Measurements from ENCODE around the gene GRB7.
"Not testable (repeated sequence)": the region's sequence is repeated elsewhere in the genome, so short reads cannot be mapped to it uniquely, and the experiment has no call there.

Gene GRB7

DNA sequence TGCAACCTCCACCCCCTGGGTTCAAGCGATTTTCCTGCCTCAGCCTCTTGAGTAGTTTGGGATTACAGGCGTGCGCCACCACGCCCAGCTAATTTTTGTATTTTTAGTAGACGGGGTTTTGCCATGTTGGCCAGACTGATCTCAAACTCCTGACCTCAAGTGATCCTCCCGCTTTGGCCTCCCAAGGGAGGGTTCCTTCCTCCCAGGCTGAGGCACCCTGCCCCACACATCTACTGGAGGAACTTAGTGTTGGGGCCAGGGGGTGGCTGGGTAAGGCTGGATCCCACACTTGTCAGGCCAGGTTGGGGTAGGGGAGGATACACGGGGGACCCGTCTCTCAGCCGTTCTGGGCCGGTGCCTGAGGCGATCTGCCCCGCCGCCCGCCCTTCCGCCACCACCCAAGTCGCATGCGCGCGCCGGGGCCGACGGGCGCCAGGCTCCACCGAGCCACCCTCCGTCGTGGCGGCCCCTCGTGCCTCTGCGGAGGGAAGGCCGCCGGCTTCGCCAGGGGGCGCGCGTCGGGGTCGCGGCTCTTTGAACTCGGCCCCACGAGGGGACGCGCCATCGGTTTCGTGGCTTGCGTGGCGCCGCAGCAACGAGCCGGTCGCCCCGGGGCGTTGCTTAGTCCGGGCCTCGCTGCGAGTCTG lies 15.9 kb downstream of the GRB7 start:
- peak; percentile 42 to 50 for DNase-seq

DNA sequence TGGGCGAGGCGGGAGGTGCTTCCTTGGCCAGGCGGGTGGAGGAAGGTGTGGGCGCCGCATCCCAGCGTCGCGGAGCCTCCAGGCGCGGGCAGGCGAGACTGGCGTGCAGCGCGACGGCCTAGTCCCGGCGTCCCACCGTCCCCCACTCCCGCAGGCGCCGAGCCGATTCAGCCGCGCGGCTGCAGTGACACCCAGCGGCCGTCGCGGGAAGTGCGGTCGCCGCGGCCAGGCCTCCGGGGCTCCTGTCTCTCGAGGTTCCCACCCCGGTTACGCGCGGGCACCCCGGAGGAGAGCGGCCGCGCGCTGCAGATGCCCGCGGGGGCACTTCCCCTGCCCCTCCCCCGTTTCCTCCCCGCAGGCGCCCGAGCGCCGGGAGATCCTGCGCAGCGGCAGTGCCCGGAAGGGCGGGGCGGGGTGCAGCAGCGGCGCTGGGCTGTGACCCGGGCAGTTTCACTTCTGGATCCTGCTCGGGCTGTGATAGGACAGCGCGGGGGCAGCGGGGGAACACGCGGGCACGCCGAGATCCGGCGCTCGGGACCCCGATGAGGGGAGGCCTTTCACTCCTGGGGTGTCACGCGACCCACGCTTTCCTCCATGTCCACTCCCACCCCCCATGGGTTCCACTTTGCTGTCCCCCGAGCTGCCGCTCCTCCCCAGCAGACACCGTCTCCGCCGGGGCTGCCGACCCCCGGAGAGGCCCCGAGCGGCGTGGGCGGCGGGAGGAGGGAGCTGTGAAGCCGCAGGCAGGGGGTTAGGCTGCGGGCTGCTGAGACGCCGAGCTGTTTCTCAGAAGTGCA lies 16.6 kb downstream of the GRB7 start:
- DNase-seq, result peak; percentile 92

DNA sequence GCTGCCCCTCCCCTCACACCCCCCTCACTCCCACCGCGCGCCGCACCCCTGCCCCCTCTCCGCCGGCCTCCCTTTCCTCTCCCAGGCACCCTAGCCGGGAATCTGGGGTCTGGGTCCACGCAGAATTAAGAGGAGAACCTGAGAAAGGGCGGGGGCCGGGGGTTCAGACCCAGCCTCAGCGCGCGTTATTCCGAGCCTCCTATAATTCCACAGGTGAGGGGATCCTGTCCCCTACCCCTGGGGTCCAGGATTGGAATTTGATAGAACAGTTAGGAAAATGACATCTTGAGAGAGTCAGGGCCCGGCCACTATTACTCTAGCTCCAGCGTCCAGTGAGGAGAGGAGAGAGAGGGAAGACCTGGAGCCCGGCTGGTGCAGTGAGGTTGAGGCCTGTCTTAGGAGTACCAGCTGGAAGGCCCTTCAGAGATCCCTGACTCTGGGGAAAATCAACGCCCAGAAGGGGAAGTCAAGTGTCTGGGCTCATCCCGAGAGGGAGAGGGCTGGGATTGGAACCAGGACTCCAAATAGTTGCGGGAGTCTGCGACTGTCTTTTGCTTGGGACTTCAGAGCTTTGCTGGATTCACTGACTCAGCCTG lies 17.3 kb downstream of the GRB7 start:
- DNase-seq, result no peak

DNA sequence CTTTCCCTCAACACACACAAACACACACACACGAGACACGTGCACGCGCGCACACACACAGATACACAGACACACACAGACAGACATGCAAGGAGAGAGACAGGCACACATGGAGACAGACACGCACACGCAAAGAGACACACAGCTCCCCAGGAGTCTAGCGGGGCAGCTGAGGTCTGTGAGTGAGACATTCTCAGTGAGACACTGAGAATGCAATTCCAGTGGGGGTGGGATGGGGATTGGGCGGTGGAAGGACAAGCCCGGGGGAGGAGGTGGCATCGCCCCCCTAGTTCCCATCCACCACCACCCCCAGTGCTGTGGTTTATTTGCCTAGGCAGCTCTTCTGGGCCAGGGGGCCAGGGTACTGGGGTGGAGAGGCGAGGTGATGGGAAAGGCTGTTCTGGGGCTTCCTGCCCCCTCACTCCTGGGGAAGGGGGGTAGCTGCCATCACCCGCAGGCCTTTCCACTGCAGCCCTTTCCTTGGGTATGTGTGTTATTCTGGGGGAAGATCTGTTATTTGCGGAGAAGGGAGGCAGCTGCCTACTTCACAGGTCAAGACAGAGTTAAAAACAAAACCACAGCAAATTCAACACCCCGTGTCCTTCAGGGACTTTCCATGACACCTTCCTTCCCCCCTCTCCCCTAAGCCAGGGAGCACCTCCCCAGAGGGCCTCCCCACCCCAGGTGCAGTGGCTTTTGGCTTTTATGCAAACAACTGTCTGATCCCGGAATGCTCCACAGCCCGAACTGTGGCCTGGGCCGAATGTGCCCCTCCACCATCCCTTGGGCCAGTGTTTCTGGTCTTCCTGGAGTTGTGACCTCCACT lies 18.0 kb downstream of the GRB7 start:
- peak in 1 of 2 experiments; percentile 4 for DNase-seq

DNA sequence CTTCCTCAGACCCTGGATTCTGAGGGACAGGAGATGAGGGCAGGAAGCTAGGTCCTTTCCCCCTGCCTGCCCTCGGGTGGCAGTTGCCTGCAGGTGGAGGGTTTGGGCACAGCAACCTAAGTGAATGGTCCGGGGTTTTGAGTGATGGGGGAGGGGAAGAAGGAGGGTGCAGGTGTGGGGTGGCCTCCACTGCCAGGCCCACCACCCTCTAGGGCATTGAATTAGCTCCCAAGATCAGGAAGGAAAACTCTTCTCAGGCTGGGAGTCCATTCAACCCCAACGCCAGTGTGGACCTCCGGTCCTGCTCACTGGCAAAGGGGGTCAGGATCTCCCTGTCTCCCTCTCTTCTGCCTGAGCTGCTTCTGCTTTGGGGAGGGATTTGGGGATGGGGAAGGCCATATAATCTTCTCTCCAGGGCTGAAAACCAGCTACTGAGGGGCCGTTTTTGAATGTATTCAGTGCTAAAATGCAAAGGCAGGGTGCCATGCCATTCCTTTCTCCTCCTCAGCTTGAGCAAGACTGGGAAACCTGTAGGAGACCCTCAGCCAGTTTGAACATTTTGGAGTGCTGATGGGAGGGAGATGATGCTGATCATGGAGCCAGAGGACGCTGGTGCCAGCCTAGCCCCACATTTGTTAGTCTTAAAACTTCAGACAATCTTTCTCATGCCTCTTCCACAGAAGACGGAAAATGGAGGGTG lies 18.8 kb downstream of the GRB7 start:
- DNase-seq, result no peak

DNA sequence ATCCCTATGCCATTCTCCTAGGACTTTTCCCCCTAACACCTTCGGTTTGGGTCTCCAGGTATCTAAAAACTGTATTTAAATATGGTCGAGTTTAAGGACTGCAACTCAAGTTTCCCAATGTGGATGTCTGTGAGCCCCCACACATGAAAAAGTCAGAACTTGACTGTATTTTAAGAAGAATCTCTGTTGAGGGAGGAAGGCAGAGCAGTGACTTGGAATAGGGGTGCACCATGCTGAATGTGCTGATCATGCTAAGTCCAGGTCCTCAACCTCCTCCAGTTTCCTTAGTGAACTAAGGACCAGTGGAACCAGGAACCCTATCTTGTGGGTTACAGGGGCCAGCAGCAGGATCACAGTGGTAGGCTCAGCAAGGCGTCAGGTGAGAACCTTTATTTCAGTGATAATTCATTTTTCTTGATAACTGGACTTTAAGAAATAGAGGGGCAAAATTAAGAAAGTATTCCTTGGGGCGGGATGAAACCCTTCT lies 19.5 kb downstream of the GRB7 start:
- no peak for DNase-seq

DNA sequence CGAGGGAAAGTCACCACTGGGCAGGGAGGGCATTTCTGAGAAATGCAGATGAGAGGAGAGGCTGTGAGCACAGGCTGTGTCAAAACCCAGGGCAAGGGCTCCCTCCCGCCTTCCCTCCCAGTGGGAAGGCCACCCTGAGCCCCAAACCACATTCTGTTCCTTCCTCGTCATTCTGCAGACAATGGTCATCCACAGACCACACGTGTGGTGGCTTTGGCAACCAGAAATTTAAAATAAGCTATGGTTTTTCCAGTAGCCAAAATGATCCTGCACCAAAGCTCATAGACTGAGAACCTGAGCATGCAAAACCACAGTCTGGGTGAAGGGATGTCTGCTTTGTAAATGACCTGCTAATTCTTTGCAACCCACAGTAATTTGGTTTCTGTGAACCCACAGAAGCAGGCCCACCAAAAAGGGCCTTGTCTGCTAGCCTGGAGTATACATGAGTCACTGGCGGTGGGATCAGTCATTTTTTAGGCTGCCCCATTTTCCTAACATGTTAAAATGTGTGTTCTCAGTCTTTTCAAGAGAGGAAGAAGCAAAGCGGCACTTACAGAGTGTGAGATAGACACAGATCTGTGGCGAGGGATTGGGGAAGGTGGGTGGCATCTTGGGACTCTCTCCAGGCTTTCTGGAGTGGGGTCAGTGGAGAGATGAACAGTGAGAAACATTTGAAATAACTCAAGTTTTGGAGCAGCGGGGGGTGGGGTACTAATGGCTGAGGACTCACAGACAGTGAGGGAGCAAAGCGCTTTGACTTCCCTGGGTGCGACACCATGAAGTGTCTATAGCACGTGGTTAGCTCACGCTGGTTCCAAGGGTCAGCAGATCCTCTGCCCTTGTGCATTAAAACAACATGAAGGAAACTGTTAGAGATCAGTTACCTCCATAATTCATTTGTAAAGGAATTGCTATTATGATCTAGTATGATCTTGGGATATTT lies 20.5 kb downstream of the GRB7 start:
- DNase-seq, result no peak

DNA sequence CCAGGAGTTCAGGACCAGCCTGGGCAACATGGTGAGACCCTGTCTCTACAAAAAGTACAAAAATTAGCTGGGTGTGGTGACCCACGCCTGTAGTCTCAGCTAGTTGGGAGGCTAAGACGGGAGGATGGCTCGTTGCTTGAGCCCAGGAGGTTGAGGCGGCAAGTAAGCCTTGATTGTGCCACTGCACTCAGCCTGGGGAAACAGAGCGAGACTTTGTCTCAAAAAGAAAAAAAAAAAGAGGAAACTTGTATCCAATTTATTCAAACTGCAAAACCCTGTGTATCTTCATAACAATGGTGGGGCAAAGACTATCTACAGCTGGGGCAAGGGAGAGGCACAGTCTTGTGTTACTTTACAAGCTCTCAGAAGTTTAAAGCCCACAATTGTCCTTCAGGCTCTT lies 21.5 kb downstream of the GRB7 start:
- no peak for DNase-seq

DNA sequence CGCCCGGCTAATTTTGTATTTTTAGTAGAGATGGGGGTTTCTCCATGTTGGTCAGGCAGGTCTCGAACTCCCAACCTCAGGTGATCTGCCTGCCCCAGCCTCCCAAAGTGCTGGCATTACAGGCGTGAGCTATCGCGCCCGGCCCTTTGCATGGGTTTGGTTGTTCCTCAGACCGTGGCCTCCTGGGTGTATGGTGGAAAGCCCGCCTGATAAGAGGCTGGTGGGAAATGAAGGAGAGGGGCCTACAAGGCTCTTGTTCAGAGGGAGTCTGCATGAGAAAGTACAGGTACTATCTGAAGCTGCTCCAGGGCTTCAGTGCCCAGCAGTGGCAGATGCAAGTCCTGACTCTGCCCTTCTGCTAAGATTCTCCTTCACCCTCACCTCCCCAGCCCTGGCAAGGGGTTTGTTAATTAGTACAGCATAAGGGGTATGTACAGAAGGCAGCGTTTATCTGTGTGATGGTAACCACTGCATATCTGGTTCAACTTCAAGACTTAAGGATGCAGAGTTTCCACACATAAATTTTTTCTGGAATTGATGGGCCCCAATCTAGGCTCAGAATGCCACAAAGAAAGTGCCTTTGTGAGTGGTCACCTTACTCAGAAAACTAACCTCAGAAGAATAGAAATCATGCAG lies 24.2 kb downstream of the GRB7 start:
- DNase-seq, result no peak

DNA sequence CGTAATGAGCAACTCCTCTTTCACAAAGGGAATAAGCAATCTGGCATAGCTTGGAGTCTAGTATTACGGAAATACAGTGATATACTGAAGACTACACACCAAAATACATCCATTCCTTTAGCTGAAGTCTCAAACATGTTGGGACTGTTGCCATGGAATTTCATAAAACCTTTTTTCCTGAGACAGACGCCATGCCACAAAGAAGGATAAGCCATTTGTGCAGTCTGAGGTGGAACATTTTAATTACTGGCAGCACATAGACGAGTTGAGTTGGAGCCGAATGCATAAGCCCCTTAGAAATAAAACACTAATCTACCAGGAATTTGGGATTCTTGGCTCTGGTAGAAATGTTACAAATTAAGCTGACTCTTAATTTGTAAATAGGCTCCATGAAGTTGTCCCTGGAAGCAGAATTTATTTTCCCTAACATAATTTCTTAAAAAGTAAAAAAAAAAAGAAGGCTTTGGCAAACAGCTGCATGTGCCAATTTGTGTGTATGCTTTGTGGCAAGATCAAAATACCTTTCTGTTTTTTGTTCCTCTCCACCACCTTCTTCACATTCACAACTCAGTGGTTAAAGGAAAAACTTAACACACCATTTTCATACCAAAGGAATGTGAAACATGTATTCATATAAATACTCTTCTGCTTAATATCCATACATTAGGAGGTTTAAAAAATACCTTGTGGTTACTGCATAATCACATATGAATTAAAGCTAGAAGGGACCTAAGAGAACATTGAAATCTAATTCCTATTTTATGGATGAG lies 25.5 kb downstream of the GRB7 start:
- DNase-seq, result no peak

DNA sequence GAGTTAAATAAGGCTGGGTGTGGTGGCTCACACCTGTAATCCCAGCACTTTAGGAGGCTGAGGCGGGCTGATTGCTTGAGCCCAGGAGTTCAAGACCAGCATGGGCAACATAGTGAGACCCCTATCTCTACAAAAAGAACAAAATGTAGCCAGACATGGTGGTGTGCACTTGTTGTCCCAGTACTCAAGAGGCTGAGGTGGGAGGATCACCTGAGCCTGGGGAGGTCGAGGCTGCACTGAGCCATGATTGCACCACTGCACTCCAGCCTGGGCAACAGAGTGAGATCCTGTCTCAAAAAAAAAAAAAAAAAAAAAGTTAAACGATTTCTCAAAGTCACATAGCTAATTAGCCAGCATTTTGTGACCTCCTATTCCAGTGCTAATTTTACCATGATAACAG lies 26.4 kb downstream of the GRB7 start:
- not testable (repeated sequence) for DNase-seq

DNA sequence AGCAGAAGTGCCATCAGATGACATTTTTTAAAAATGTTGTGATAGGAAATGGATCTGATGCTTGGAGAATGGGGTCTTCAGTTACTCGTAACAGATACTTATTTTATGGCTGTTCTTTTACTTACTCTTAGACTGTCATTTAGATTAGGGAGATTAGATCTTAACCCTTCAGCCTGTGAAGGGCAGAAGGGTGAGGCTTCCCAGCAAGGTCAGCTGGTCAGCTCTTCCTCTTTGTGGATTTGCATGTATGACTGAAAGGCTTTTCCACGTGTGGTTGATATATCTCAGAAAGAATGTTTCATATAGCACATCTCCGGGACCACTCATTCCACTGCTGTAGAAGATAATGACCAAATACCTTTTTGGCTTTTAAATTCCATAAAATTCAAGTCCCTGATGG lies 27.4 kb downstream of the GRB7 start:
- no peak for DNase-seq

DNA sequence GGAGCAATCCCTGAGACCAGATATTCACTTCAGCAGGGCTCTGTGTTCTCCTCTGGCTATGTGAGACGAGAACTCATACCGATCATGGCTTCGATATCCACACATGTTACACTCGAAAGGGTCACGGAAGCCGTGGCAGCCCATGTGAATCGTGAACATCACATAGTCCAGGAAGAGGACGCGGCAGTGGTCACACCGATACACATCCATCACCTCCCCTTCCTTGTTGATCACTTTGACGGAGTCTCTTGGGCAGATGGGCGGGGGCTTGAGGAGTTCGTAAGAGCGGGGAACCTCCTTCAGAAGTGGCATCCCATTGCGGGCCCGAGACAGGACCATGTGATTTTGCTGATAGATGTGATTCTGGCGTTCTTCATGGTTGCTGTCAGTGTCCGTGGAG lies 28.0 kb downstream of the GRB7 start:
- no peak for DNase-seq

DNA sequence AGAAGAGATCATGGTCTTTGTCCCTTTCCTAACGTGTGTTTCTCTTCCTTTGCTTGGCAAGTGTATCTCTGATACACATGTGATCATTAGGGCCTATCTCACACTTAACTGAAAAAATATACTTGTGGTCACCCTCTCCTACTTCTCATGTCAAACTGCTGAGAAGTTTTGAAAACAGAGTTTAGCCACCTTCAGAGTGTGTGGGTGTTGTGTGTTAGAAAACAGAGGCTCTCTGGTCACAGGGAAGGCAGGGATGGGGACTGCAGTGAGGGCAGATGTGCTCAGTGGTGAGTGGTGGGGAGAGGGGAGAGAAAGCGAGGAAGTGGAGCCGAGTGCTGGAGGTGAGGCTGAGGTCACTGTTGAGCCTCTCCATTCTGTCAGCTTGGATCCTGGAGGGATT lies 29.4 kb downstream of the GRB7 start:
- DNase-seq, result no peak

DNA sequence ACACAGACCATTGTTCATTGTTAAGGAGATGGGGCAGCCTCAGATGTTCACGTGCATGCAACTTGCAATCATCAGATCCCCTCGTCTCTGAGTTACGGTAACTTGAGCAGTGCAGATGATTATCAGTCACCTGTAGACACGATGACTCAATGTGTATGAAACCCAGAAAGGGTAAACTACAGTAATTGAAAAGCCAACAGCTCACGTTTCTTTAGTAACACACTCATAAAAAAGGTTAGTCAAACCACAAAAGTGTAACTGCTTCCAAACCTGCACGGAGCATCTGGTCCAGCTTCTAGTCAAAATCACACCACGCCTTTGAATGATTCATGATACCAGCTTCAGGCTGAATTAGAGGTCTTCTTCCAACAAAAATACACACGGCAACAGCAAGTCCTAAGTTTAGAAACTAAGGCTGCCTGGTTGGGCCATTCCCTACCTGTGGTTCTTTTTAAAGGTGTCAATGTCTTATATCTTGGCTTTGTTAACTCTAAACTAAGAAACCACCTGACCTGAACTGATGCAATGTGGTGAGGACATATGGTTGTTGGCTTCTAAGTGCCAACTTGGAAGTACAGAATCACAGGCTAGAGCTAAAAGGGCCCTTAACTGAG lies 32.3 kb downstream of the GRB7 start:
- DNase-seq, result no peak

DNA sequence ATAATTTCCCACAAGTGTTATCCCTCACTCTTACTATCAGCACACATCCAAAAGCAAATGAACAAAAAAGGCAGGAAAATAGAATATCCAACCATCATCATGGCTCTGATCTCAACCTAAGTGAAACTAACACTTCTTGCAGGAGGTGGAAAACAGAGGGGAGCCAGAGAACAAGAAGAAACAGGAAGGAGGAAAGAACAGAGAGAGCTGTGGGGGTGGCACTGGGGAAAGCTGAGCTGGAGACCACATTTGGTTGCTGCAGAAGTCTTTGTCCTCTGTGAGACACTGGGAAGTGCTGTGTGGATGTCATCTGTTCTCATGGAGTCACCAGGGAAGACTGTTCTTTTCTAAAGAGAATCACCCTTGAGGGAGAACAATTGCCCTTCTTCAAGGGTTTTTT lies 34.7 kb downstream of the GRB7 start:
- DNase-seq, result no peak

DNA sequence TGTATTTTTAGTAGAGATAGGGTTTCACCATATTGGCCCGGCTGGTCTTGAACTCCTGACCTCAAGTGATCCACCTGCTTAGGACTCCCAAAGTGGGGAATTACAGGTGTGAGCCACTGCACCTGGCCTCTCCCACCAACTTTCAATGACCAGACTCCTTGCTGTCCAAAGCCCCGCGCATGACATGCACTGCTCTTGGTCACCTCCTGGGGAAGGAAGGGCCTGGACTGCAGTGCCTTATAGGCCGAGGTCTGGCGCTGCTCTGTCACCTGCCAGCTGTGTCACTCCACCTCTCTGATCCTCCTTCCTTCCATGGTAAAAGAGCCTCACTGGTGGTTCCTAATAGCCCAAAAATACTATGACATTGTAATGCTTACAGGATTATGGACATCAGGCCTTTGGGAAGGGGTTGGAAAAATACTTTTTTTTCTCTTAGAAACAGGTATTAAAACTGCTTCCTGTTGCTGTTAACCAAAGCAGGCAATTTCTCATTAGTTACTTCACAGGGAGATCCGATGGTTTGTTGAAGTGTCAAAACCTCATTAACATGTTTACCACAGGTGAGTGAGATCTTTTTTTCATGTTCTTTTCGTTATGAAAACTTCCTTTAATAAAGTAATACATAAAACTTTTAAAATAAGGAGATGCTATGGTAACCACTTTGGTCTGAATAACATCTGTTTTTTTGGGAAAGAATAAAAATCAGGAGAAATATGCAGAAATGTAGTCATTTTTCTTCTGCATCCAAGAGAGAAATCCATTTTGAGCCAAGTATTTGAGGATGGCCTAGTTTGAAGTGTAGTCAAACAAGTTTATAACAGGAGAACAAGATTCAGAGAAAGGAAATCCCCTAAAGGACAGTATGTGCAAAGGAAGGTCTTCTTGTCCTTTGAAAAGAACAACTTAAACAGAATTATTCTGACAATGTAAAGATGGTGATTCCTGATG lies 35.5 kb downstream of the GRB7 start:
- no peak for DNase-seq

DNA sequence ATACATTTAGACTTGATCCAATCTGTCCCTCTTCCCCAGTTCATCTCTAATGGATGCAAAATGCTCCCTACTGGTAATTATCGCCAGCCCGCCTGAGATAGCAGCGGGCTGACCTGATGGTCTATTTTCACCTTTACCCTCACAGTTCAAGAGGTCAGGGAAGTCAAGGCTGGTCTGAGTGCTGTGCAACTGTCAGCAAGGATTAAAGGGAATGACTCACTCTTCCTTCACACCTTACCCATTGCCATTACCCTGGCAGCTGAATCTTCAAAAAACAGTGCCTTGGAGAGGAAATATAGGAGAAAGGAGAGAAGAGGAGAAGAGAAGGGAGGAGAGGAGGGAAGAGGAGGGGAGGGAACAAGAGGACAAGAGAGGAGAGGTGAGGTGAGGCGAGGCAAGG lies 36.3 kb downstream of the GRB7 start:
- DNase-seq, result no peak
